Activated T-cell treated with anti-CD3 and anti-CD28 coated beads, Interleukin-2, amount 50 U/mL, for 48 hours (primary cell): ENCODE measurements around the gene RAB25.

Experiments used
- DNase-seq, 2 experiments: peaks; one replicate each; pipeline ENCODE4 v3.0.0-alpha.2; 2020

Gene RAB25

DNA sequence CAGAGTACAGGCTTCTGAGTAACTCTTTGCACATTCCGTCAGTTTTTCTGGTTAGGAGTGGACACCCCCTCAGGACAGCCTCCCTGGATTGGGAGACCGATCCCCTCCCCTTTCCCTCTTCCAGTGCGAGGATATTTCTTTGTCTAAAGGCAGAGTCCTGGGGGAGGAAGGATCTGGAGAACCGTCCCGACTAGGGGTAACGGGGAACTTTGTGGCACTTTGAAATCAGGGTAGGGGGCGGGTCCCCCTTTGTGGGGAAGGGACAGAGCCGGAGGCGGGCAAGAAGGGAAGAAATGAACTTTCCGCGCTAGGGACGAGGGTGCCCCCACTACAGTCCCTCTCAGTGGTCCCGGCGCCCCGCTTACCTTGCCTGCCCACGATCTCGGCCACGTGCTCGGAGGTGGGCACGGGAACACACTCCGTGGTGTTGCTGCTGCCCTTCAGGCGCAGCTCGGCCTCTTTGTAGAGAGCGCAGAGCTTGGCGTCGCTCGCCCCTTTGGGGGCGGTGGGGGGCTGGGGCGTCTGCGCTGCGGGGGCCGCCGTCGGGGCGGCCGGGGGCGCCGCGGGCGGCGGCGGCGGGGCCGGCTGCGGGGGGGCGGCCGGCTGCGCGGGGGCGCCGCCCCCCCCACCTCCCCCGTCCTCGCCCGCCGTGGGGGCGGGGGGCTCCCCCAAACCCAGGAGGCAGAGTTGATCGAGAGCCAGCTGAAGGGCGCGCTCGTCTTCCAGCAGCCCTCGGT lies 20.4 kb downstream of the RAB25 start:
- DNase-seq: no peak

- DNase-seq: no peak
Measured at GRCh38 chr1:156081917-156082308, 21.0 kb downstream of the RAB25 start.

GRCh38 chr1:156082309-156083091 lies 21.5 kb downstream of the RAB25 start, which contains the start of gene MEX3A:
MEX3A (minus strand) TSS chr1:156082465; CDS start chr1:156081998, 467 bp downstream.
- DNase-seq: peak; percentile 71 to 76

GRCh38 chr1:156083800-156084790 lies 23.1 kb downstream of the RAB25 start:
- no peak for DNase-seq

- DNase-seq: no peak
Measured at GRCh38 chr1:156086256-156086662, 25.3 kb downstream of the RAB25 start.

DNA sequence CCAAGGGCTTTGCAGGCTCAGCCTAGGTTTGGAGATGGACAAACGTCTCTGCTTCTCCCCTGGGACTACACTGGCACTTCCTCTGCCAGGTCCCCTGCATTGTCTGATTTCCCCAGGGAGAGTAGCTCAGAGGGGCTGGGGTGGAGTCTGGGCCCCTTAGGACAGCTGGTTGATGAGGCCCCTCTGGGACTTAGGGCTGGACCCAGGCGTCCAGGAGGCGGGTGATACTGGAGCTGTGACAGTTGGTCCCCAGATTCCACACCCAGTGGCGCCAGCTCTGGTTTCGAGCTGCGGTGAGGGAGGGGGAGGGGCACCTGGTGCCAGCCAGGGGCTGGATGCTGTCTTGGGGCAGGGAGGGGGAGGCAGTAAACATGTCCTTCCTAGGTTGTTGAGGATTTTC lies 28.7 kb downstream of the RAB25 start:
- DNase-seq: no peak

DNA sequence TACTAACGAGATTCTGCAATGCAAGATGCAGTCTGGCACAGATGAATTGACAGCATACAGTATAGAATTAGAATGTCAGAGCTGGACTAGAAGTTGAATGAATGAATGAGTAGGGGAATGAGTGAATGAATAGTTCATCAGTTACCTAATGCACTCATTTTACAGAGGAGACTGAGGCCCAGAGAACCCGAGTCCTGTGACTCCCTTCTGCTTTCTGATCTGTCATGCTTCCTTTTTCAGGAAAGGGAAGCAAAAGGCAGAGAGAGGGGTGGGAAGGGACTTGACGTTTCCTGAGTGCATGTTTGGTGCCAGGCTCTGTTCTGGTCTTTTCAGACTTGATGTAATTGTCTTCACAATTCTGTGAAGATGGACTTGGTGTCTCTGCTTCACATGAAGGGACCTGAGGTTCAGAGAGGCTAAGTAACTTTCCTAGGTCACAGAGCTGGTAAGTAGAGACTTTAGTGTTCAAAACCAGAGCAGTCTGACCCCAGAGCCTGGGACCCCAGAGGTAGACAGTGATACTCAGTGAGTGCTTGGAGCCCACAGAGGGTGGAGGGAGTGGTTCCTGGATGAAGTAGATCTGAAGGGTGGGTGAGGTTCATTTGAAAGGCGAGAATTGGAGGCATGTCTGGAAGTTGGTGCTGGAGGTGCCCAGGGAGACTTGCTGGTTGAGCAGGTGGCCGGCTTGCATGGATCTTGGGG lies 29.3 kb downstream of the RAB25 start:
- DNase-seq: no peak

GRCh38 chr1:156090840-156091188 lies 29.9 kb downstream of the RAB25 start:
- DNase-seq: peak; percentile 93 to 94

DNA sequence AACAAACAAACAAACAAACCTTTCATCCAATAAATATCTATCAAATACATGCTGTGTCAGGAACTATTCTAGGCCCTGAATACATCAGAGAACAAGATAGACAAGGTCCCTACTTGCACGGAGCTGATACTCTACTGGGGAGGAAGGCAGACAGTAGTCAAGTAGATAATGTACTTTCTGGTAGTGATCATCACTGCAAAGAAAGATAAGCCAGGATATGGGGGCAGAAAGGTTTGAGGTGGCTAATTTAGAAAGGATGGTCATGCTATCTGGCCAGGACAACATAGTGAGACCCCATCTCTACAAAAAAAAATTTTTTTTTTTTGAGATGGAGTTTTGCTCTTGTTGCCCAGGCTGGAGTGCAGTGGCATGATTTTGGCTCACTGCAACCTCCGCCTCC lies 30.6 kb downstream of the RAB25 start:
- DNase-seq: no peak

DNA sequence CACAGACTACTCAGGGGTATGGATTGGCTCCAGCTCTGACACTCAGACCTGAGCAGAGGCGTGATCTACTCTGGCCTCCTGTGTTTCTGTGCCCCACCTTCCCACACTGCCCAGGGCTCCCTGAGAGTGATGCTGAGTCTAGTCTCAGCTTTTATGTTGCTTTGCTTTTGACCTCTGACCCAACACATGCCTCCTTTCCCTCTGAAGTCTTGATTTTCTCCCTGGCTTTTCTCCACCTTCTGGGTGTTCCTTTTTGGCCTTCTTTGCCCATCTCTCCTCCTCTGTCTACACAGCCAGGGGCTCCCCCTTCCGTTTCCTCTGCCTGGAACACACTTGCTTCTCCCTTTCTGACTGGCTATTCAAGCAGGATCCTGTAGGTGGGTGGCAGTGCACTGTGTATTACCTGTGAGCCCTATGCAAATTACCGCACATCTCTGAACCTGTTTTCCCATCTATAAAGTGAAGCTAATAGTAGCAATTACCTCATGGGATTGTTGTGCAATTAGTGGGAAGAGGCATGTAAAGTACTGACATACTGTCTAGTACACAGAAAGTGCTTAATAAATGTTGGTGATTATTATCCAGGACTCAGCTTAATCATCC lies 35.0 kb downstream of the RAB25 start:
- DNase-seq: peak; percentile 54 to 60

GRCh38 chr1:156096640-156097391 lies 35.9 kb downstream of the RAB25 start:
- DNase-seq: peak; percentile 94 to 95

- peak; percentile 73 to 77 for DNase-seq
Measured at GRCh38 chr1:156097499-156098178, 36.7 kb downstream of the RAB25 start.

DNA sequence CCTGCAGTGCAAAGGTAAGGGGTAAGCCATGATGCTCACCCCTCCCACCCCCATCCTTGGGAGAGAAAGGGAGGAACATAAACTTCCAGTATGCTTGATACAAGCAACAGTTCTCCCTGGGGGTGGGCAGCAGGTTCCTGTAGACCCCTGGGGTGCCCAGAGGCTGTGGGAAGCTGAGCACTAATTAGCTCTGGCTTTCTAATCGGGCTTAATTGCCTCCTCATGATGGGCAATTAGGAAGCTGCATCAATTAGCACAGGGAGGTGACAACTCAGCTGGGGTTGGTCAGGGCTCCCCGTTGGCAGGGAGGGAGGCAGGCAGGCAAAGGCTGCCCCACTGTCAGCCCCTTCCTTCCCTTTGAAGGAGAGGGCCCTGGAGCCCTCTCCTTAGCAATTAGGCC lies 37.8 kb downstream of the RAB25 start:
- no peak for DNase-seq

GRCh38 chr1:156099282-156099681 lies 38.3 kb downstream of the RAB25 start:
- DNase-seq: no peak

DNA sequence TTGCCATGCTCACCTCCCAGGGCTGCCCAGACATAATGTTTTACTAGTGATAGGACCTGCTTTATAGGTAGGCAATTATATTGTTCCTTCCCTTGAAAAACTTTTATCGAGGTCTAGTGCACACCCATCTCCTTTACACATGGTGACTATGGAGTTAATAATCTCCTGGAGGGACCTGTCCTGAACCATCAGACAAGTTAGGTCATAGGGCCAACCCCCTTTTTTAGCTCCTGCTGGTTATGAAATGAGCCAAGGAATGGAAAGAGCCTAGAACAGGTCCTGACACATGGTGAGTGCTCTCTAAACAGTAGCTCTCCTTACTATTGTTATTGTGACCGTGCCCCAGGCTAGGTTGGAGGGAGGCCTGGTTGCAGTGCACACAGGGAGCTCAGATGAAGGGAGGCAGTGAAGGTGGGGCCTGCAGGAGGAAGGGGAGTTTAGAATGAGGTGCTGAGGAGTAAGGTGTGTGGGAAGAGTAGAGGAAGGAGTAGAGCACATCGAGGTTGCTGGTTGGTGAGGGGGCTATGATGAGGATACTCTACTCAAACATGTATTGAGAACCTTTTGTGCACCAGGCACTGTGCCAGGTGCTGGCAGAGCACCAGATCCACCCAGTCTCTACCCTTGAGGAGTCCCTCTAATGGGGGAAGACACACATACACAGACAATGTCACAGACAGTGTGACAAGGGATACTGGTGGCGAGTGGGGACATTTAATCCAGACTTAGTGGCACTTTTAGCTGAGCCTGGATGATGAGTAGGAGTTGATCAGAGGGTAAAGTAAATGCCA lies 39.4 kb downstream of the RAB25 start:
- peak in 1 of 2 experiments; percentile 39 for DNase-seq

DNA sequence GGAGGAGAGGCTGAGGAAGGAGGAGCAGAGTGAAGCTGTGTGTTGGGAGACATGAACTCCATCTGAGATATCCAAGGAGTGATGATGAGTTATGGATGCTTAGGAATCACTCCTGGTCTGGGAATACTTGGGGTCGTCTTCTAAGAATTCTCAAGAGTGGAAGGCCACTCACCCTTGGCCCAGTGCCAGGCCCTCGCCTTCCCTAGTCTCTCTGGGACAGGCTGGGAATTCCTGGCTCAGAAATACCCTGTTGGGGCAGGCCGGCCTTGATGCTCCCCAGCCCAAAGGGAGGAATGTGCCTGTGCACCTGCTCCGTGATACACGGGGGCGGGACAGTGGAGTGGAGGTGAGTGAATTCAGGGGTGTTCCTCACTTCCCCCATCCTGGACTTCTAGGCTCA lies 40.9 kb downstream of the RAB25 start:
- DNase-seq: no peak

DNA sequence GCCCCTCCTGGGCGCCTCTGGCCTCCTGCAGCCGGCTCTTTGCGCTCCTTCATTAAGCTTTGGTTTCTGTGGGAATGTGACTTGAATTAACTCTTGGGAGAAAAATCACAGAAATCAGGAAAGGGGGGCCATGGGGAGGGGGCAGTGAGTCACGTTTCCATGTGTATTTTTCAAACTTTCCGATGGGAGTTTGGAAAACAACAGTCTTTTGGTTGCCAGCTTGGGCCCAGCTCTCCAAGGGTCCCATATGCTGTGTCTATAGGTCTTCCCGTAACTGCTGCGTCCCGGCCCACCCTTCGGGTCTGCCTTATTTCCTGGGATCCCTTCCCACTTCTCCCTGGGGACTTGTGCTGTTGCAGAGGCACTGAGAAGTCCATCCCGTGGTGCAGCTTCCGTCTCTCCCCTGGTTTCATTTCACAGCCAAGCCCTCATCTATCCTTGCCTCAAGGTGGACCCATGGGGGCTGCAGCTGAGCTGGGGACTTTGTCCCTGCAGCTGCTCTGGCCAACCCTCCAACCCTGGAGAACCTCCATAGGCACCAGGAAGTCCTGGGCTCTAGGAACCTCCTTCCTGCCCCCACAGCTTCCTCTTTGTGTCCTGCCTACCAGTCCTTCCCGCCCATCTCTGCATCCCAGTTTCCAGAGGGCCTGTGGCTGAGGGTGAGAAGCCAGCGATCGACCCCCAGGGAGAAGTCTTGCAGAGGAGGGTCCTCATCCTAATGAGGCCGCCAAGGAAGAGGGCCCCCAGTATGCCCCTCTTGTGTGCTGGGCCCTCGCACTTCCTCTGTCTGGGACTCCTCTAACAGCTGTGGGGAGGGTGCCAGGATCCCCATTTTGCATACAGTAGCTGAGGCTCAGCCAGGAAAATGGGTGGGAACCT lies 41.9 kb downstream of the RAB25 start:
- DNase-seq: no peak

DNA sequence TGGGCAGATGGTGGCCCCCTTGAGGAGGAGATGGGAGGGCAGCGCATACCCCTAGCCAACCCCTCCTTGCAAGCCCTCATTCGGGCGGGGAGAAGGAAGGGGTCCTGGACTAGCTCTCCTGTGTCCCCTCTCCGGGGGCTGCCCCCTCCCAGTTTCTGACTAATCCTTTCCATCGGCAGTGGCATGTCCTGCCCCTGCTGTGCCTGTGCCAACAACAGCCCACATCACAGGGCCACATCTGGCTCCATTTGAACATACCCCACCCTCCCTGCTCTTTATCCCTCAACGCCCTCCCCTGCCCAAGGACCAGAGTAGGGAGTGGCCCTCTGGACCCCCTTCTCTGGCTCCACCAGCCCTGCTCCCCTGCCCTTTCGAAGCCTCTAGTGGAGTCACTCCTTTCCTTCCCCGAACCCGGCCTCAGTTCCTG lies 42.6 kb downstream of the RAB25 start:
- peak; percentile 51 to 59 for DNase-seq
